ENCODE results near the gene ADGRE2.

ADGRE2 gene

DNA sequence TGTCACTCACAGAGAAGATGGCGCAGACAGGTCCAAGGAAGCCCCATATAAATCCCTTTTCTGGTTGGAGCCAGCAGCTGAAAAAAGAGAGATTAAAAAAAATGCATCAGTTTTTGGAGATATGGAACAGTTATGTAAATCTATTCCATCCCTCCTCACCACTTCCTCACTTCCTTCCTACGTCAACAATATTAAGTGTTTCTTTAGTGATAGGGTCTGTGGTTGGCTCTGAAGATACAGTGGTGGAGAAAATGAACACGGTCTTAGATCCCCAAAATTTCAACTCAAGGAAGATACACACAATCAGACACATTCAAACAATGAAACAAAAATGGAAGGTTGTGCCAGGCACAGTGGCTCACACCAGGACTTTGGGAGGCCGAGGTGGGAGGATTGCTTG is 31.5 kb downstream of the ADGRE2 start:
- DNase-seq: no peak

DNA sequence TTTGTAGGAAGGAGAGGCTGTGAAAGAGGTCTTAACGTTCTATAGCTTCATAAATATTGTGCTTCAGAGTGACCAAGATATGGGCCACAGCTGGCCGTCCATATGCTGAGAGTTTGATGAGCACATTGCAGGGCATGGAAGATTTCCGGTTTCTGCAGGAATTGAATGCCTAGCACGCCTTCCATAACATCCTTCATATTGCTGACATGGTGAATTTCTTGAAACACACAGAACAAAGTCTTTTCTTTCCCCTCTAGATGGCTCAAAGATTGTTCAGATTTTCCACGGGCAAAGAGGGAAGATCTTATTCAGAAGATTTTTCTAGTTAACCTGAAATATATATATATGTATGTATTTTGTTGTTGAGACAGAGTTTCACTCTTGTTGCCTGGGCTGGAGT is 42.4 kb downstream of the ADGRE2 start:
- DNase-seq: no peak

DNA sequence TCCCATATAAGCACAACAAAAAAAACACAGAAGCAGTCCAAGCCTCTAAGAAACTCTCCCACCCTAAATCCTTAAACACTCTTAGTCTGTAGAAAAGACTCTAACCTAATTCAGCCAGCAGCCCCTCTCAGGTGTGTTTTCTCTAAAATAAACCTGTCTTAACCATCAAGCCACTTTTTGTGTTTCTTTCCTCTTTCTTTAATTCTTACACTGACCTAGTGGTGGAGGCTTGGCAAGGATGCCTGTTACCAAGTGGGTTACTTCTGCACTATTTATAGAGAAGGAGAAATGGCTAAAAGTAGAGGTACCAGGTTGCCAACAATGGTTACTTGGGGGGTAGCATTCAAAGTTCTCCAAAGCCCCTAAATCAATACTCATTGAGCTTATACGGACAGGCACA is 44.8 kb downstream of the ADGRE2 start:
- no peak for DNase-seq

DNA sequence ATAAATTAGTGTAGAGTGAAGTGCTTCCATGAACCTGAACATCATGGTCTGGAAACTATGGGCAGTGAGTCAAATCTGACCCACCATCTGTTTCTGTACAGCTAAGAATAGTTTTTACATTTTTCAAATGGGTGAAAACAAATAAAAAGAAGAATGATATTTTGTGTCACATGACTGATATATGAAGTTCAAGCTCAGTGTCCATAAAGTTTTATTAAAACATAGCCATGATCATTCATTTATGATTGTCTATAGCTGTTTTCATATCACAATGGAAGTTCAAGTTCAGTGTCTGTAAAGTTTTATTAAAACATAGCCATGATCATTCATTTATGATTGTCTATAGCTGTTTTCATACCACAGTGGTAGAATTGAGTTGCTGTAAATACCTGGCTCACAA is 45.9 kb downstream of the ADGRE2 start:
- no peak for DNase-seq

DNA sequence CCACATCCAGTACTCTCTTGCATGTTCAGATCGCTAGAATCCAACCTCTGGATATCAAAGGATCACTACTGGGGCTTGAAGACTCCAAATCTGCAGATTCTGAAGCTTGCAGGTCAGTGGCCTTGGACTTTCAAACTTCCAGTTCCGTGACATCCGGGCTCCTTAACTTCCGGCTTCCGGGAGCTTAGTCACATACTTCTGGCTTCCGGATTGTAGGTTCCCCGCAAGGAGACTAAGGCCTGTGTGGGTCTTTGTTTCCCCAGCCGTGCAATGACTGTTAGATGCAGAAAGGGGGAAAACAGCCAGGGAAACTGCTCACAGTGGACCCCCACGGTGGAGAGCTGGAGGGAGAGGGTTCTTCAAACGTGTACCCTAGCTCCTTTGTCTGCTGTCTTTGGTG is 47.2 kb downstream of the ADGRE2 start:
- DNase-seq: no peak

DNA sequence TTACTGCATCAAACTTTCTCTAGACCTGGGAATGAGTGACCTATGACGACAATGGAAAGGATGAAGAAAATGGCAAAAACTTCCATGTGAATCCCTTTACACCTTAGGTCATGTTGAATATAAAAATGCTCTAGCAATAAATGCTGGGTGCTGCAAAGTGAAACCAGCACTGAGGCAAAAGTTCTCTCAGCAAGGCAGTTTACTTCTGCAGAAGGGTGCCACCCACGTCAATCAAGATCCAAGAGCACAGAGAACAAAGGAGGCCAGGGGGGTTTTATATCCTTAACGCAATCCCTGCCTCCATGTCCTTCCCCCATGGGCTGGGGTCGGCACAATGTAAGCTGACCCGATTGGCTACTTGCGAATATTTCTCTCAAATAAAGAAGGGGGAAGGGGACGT is 49.8 kb downstream of the ADGRE2 start:
- DNase-seq: no peak

DNA sequence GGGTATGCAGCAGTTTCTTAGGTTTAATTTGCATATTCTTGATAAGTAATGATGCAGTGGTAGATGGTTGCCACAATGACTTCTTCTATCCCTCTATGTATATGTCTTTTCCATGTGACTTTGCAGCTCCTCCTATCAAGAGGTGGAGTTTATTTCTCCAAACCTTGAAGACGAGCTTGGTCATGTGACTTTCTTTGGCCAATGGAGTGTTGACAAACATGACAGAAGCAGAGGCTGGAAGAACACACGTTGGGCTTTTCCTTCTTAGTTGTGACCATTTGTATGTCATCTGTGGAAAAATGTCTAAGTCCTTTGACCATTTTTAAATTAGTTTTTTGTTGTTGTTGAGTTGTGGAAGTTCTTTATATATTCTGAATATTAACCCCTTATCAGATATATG is 56.2 kb downstream of the ADGRE2 start:
- DNase-seq: no peak

DNA sequence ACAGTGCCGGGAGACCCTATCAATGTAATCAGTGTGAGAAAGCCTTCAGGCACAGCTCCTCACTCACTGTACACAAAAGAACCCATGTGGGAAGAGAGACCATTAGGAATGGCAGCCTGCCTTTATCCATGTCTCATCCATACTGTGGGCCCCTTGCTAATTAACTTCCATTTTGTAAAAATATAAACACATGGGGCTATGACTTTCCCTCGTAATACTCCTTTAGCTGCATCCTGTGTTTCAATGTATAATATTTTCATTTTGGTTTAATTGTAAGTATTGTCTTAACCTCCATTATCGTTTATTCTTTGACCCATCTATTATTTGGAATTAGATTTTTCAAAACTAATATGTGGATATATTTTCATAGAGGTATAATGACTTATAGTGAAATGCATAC is 59.2 kb downstream of the ADGRE2 start:
- DNase-seq: no peak

DNA sequence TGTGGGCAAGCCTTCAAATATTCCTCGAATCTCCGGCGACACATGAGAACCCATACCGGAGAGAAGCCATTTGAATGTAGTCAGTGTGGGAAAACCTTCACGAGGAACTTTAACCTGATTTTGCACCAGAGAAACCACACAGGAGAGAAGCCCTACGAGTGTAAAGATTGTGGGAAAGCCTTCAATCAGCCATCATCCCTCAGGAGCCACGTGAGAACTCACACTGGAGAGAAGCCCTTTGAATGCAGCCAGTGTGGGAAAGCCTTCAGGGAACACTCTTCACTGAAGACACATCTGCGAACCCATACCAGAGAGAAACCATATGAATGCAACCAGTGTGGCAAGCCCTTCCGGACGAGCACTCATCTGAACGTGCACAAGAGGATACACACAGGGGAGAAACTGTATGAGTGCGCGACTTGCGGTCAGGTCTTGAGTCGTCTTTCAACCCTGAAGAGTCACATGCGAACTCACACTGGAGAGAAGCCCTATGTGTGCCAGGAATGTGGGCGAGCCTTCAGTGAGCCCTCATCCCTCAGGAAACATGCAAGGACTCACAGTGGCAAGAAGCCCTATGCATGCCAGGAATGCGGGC is 59.7 kb downstream of the ADGRE2 start:
- DNase-seq: no peak

DNA sequence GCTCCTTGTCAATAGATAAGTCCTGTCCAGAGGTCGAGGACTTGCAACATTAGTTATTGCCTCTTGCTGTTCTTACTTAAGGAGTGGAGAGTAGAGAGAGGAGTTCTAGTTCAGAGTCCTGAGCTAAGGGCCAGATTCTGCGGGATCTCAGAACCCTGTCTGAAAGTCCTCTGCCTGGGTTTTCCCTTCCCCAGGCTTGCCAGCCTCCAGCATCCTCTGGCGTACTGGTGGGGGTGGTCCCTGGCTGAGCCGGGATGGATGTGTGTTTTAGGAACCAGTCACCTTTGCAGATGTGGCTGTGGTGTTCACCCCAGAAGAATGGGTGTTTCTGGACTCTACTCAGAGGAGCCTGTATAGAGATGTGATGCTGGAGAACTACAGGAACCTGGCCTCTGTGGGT is 62.5 kb downstream of the ADGRE2 start:
- no peak for DNase-seq

DNA sequence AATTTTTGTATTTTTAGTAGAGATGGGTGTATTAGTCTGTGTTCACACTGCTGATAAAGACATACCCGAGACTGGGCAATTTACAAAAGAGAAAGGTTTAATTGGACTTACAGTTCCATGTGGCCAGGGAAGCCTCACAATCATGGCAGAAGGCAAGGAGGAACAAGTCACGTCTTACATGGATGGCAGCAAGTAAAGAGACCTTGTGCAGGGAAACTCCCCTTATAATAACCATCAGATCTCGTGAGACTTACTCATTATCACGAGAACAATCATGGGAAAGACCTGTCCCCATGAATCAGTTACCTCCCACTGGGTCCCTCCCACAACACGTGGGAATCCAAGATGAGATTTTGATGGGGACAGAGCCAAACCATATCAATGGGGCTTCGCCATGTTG is 73.9 kb downstream of the ADGRE2 start:
- DNase-seq: no peak

DNA sequence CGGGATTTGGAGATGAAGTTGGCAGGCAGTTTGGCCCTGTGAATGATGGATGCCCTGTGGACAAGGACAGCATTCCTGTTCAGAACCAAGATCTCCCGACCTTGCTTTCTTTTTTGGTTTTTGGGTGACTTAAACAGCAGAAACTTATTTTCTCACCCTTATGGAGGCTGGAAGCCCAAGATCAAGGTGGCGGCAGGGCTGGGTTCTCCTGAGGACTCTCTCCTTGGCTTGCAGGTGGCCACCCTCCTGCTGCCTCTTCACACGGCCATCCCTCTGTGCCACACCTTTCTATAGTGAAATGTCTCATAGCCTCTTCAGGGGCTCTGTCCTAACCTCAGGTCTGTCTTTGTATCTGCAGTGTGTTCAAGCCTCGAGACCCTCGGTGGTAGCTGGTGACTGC is 74.5 kb downstream of the ADGRE2 start:
- no peak for DNase-seq

DNA sequence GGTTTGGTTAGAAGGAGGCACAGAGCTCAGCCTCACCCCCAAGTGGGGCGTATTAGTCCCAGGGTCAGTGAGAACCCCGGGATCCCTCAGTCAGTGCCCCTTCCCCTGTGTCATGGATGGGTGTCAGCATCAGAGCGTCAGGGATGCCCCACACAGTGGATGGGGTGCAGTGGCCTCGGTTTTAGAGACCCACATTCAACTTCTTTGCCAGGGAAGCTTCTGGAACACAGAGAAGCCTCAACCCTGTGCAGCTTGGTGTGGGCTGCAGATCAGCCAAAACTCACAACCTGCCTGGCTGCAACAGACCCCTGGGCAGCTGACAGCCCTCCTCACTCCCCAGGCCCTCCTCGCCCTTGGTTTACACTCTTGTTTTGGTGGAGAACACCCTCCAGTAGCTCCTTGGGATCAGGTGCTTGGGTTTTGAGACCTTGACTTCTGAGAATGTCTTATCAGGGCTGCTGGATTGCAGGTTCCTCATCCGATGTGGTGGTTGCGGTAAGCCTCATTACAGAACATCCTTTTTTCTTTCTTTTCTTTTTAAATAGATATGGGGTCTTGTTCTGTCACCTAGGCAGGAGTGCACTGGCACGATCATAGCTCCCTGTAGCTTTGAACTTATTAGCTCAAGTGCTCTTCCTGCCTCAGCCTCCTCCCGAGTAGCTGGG is 77.5 kb downstream of the ADGRE2 start:
- DNase-seq: no peak

DNA sequence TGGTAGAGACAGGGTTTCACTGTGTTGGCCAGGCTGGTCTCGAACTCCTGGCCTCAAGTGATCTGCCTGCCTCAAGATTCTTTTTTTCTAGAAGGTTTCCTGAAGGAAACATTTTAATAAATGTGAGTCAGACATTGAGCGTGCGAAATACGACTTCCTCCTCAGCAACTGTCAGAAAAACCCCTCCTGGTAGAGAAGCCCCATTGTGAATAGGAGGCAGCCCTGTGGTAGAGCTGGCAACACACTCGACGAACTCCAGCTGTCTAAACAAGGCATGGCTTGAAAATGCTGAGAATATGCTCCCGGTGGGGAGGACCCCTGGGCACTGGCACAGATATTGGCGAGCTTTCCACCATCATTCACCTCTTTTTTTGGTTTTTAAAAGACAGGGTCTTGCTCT is 78.7 kb downstream of the ADGRE2 start:
- no peak for DNase-seq

DNA sequence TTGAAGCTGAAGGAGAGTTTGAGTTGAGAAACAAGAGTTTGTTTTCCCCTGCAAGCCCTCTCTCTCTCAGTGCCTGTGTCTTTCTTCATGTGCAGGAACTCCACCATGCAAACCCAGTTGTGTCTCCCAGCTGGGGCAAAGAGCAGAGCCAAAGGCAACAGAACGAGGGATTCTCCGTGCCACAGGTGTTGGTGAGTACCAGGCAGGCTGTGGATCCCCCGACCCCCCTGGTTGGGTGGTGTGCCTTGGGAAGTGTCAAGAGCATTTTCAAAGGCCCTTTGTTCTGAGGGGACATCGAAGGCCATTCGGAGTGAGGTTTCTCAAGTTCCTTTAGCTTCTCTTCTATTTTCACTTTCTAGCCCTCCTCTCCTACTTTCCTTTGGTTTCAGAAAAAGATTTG is 82.9 kb downstream of the ADGRE2 start:
- DNase-seq: no peak

DNA sequence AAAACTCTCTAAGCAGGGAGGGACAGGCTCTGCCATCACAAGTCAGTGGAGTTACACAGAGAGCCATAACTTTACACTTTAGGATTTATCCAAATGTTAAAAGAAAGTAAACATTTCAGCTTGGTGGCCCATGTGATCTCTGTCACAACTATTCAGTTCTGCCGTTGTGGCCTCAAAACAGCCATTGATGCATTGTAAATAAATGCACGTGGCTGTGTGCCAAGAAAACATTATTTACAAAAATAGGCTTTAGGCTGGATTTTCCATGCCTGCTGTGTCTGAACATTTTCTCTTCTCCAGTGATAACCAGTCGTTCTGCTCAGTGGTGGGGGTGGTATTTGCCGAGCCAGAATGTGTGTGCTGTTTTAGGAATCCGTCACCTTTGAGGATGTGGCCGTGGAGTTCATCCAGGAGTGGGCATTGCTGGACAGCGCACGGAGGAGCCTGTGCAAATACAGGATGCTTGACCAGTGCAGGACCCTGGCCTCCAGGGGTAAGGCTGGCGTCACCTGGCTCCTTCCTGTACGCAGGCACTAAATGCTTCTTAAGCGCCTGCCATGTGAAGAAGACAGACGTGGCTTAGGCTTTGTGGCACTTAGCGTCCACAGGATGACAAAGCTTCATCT is 83.6 kb downstream of the ADGRE2 start:
- no peak for DNase-seq

DNA sequence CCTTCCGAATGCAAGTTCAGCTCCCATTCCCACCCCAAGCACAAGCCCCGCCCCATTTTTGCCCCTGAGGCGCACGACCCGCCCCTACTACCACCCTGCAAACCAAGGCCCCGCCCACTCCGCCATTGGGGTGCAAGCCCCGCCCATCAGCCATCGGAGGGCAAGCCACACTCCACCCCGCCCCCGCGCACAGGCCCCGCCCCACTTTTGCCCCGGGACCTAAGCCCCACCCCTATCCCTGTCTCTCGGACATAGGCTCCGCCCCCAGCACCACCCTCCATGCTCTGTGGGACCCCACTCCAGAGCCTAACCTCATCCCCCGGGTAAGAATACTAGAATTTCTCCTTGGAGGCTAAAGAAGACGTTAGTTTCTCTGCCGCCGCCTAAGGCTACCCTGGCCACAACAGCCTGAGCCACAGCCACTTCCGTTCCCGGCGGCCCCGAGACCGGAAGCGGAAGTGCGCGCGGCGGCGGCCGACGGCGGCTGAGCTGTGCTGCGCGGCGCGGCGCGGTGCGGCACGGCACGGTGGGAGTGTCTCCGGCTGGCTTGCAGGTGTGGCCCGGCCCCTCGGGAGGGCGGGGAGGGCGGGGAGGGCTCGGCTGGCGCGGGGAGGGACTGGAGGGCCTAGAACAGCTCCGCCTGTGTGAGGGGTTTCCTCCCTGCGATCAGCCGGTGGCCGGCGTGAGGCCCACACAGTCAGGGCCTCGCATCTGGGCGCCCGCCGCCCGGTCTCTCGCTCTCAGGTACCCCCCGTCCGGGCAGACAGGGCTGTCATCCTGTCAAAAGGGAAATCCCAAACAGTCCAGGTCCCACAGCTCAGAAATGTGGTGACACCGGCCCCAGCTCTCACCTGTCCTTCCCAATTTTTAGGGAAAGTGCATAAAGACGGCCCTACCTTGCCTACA is 88.5 kb downstream of the ADGRE2 start, which contains the start of gene ZNF333:
Gene ZNF333 (plus strand): TSS at position 451 of the 906 bp plus-strand sequence. CDS start 3,444 bp downstream, outside the sequence.
- peak; percentile 62 to 98 (median 90) for DNase-seq

DNA sequence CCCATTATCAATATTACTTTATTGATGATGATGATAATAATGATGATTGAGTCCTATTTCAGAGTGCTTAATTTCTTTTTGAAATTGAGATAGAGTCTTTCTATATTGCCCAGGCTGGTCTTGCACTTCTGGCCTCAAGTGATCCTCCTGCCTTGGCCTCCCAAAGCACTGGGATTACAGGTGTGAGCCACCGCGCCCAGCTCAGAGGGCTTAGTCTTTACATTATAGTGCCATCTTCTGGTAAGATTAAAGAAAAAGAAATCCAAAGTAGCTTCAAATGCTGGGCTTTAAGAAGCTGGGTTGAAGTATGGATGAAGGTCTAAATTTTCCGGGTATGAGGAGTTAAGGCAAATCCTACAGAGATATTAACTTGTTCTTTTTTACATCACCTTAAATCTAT is 91.9 kb downstream of the ADGRE2 start:
- DNase-seq: peak in 1 of 51 donors; percentile 1

DNA sequence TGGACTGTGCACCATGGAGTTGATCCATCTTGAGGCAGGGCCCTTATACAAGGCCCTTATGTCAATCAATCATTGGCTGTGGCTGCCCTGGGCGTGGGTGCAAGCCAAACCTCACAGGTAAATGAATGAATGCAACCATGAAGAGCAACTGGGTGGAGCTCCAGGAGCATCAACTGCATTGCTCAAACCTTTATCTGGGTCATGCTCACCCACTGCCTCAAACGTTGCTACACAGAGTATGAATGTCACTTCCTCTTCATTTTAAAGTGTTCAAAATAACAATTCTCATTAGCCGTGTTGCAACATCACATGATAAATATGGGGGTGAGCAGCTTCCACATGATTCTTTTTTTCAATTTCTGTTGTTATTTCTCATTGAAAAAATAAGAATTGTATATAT is 94.9 kb downstream of the ADGRE2 start:
- DNase-seq: no peak
